GM23248 (cell line): ENCODE measurements around the gene SPATA12. TPM values are rescaled to one million over a fixed set of nuclear protein-coding genes. Genes with fewer than 3 reads are reported as not detected.

ENCODE experiments used
- DNase-seq: peaks from one replicate; pipeline ENCODE4 v3.0.0-alpha.2; 2015
- H2AFZ ChIP-seq: fragments of 200-600 bp; sonication (generic); 2 replicates; pipeline ENCODE4 v1.6.1; 2016; ENCODE audit warnings: antibody characterized with exemption
- H3F3A ChIP-seq: fragments of 200-600 bp; sonication (generic); 2 replicates; pipeline ENCODE4 v1.6.1; 2016; ENCODE audit warnings: mild to moderate bottlenecking, antibody characterized with exemption, mixed run types; ENCODE audit not compliant: insufficient read depth
- H3K27ac ChIP-seq: fragments of 200-600 bp; sonication (generic); 2 replicates; pipeline ENCODE4 v1.5.1; 2016; ENCODE audit warnings: mild to moderate bottlenecking
- H3K27me3 ChIP-seq: fragments of 200-600 bp; sonication (generic); replicated peaks from 2 replicates; pipeline ENCODE4 v1.6.1; 2016; ENCODE audit warnings: mild to moderate bottlenecking; ENCODE audit not compliant: insufficient read depth
- H3K36me3 ChIP-seq: fragments of 200-600 bp; sonication (generic); 2 replicates; pipeline ENCODE4 v1.6.1; 2016; ENCODE audit warnings: low read depth, mild to moderate bottlenecking
- H3K4me1 ChIP-seq: fragments of 200-600 bp; sonication (generic); 2 replicates; pipeline ENCODE4 v1.6.1; 2016; ENCODE audit warnings: mild to moderate bottlenecking; ENCODE audit not compliant: insufficient read depth
- H3K4me2 ChIP-seq: fragments of 200-600 bp; sonication (generic); one replicate; pipeline ENCODE4 v1.6.1; 2016; ENCODE audit warnings: mild to moderate bottlenecking; ENCODE audit not compliant: unreplicated experiment
- H3K4me3 ChIP-seq: fragments of 200-600 bp; sonication (generic); 2 replicates; pipeline ENCODE4 v1.5.1; 2016; ENCODE audit warnings: mild to moderate bottlenecking
- H3K79me2 ChIP-seq: fragments of 200-600 bp; sonication (generic); 2 replicates; pipeline ENCODE4 v1.6.1; 2016; ENCODE audit warnings: mild to moderate bottlenecking; ENCODE audit not compliant: insufficient read depth
- H3K9ac ChIP-seq: fragments of 200-600 bp; sonication (generic); 2 replicates; pipeline ENCODE4 v1.6.1; 2016; ENCODE audit warnings: mild to moderate bottlenecking
- H3K9me2 ChIP-seq: fragments of 200-600 bp; sonication (generic); 2 replicates; pipeline ENCODE4 v1.6.1; 2016; ENCODE audit warnings: mixed run types, mild to moderate bottlenecking, moderate library complexity; ENCODE audit not compliant: insufficient read depth
- H3K9me3 ChIP-seq: fragments of 200-600 bp; sonication (generic); one replicate; pipeline ENCODE4 v1.6.1; 2017; ENCODE audit warnings: low read depth
- H4K20me1 ChIP-seq: fragments of 200-600 bp; sonication (generic); 2 replicates; pipeline ENCODE4 v1.6.0; 2016; ENCODE audit not compliant: insufficient read depth
- EZH2 ChIP-seq: fragments of 200-600 bp; sonication (generic); IDR thresholded peaks from 2 replicates; pipeline ENCODE4 v1.6.1; 2018; ENCODE audit warnings: antibody characterized with exemption, mild to moderate bottlenecking; ENCODE audit not compliant: insufficient read depth, poor library complexity, severe bottlenecking
- EZH2phosphoT487 ChIP-seq: fragments of 200-600 bp; sonication (generic); IDR thresholded peaks from 2 replicates; pipeline ENCODE4 v1.6.1; 2018; ENCODE audit warnings: antibody characterized with exemption, moderate library complexity, mild to moderate bottlenecking, low read depth; ENCODE audit not compliant: insufficient read depth
- WGBS, 2 experiments: methylation state at CpG; one replicate each; pipeline ENCODE4 v1.1.6; 2015 to 2017; ENCODE audit warnings: low lambda C conversion rate in 2 of 2, low coverage in 1 of 2; ENCODE audit errors: missing lambda C conversion rate in 2 of 2; 5-methylcytosine and 5-hydroxymethylcytosine counted together
- in situ Hi-C: fragments of 300-500 bp; cut with MboI; formaldehyde crosslinking; loops from 2 replicates; pipeline ENCODE4 v1.15.0; 2020
- polyA plus RNA-seq: library from polyadenylated mRNA; unstranded; fragments of >200 nt; fragmentation: Nextera tagmentation; extraction: Ambion mirVana; gene quantifications from 2 replicates; pipeline ENCODE4 v1.2.1, GENCODE V29; 2016
- total RNA-seq: library from RNA; depleted of rRNA; stranded (reverse); fragments of >200 nt; shearing (Covaris generic); gene quantifications from 2 replicates; pipeline ENCODE4 v1.2.3, GENCODE V29; 2014

Gene SPATA12
- total and polyA plus RNA-seq, 2 experiments from 2014 or later: not detected

DNA sequence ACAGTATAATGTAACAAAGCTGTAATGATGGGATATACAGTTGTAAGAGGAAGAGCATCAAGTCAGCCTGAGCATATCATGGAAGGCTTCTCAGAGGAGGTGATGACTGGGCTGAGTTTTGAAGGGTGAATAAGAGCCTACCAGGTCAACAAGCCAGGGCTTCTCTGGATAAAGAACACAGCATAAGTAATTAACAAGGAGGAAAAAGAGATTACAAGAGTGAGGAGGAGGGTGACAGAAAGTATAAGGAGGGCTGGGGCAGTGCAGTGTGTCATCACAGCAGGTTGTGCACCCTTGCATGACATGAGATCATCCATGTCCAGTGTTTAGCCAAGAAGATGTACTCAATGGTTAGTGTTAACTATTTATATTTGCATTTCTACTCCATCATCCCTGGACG lies 16.9 kb upstream of the SPATA12 start:
- no peaks in the 10 kb centered on the region for H3K27me3 ChIP-seq
- no peaks in the 10 kb centered on the region for H3F3A ChIP-seq
- no peak overlapping the region for H3K4me2 ChIP-seq
- H4K20me1 ChIP-seq: no peaks in the 10 kb centered on the region
- H3K9me2 ChIP-seq: no peaks in the 10 kb centered on the region
- in situ Hi-C loops: no loop called here
- H3K9me3 ChIP-seq: no peaks in the 10 kb centered on the region
- H3K4me3 ChIP-seq: no peak overlapping the region
- no peaks in the 10 kb centered on the region for H3K79me2 ChIP-seq
- TF ChIP-seq EZH2: no peak
- no peak for TF ChIP-seq EZH2phosphoT487
- 0% methylated on average over 1 of the region's 1 CpG for WGBS, 2 experiments
- H2AFZ ChIP-seq: no peak overlapping the region
- H3K36me3 ChIP-seq: no peaks in the 10 kb centered on the region
- no peak overlapping the region for H3K27ac ChIP-seq
- H3K4me1 ChIP-seq: 0 out of 2 replicates have a peak, but pooled peaks cover 10% of the 10 kb centered on the region
- no peak overlapping the region for H3K9ac ChIP-seq
- no peak for DNase-seq

DNA sequence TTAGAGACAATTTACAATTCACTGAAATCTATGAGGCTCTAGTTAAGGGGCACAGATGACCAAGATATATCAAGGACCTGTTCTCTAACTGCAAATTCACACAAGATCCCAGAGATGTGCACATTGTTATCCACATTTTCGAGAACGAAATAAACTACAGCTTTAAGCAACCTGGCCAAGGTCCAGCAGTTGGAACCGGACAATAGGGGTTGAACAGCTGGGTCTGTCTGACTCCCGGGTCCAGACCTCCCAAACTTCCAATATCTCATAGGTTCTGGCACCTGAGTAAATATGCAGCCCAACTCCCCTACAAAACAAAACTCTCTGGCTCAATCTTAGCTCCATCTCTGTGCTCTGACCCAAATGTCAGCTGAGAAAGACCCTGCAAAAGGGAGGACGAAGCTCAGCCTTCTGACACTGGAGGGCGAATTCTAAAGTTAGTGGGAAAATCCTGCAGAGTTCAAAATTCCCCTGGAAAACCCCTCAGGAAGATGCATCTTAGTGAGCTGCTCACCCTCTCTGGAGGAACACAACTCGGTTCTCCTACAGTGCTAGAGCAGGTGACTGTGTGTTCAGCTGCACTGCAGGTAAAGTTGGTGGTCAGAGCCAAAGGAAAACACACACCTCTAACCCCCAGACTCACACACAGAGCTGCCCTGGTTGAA lies 14.2 kb upstream of the SPATA12 start:
- in situ Hi-C loops: no loop called here

GRCh38 chr3:57048052-57048671 lies 12.3 kb upstream of the SPATA12 start:
- Histone ChIP-seq H3F3A (no peaks in the 10 kb centered on the region), H3K9me2 (no peaks in the 10 kb centered on the region), H3K27me3 (no peaks in the 10 kb centered on the region), H3K4me2 (no peak overlapping the region), H3K9ac (no peak overlapping the region), H4K20me1 (no peaks in the 10 kb centered on the region), H3K4me1 (0 out of 2 replicates have a peak, but pooled peaks cover 10% of the 10 kb centered on the region), H3K9me3 (no peaks in the 10 kb centered on the region), H3K36me3 (no peaks in the 10 kb centered on the region), H3K4me3 (no peak overlapping the region), H3K27ac (no peak overlapping the region), H3K79me2 (no peaks in the 10 kb centered on the region), H2AFZ (no peak overlapping the region)
- peak; percentile 70 for DNase-seq
- in situ Hi-C loops: no loop called here
- WGBS, 2 experiments: 15 to 17% methylated on average over 8 of the region's 8 CpGs
- TF ChIP-seq EZH2phosphoT487 (no peak), EZH2 (no peak)

More for the DNA sequence above, 14.2 kb upstream of the SPATA12 start:
- Histone ChIP-seq H3K9me2 (no peaks in the 10 kb centered on the region), H3K4me1 (0 out of 2 replicates have a peak, but pooled peaks cover 10% of the 10 kb centered on the region), H3K27me3 (no peaks in the 10 kb centered on the region), H3K27ac (no peak overlapping the region), H3F3A (no peaks in the 10 kb centered on the region), H3K36me3 (no peaks in the 10 kb centered on the region), H4K20me1 (no peaks in the 10 kb centered on the region), H2AFZ (no peak overlapping the region), H3K9me3 (no peaks in the 10 kb centered on the region), H3K4me2 (no peak overlapping the region), H3K9ac (no peak overlapping the region), H3K79me2 (no peaks in the 10 kb centered on the region), H3K4me3 (no peak overlapping the region)
- TF ChIP-seq EZH2: no peak
- no peak for TF ChIP-seq EZH2phosphoT487
- no peak for DNase-seq
- WGBS, 2 experiments: 65 to 70% methylated on average over 7 of the region's 7 CpGs

DNA sequence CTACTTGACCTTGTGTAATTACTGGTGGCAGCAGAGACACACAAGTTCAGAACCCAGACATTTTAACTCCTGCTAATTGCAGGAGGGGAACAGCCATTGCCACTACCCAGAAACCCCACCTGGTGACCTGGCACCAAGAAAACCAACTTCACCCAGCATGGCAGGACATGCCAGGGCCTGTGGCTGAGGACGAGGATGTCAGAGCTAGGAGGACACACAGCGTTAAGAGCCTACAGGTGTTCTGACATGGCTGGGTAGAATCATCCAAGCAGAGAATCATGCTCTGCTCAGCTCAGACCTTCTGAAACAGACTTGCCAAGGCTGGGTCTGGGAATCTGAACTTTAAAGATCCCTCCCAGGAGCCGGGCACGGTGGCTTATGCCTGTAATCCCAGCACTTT lies 11.7 kb upstream of the SPATA12 start:
- Histone ChIP-seq H3K27ac (no peak overlapping the region), H3K79me2 (no peaks in the 10 kb centered on the region), H3K36me3 (no peaks in the 10 kb centered on the region), H3K9me2 (no peaks in the 10 kb centered on the region), H2AFZ (no peak overlapping the region), H3K4me2 (no peak overlapping the region), H3K9me3 (no peaks in the 10 kb centered on the region), H3K27me3 (no peaks in the 10 kb centered on the region), H3F3A (no peaks in the 10 kb centered on the region), H3K9ac (no peak overlapping the region), H4K20me1 (no peaks in the 10 kb centered on the region), H3K4me1 (0 out of 2 replicates have a peak, but pooled peaks cover 10% of the 10 kb centered on the region), H3K4me3 (no peak overlapping the region)
- no peak for TF ChIP-seq EZH2phosphoT487
- no peak for TF ChIP-seq EZH2
- in situ Hi-C loops: no loop called here
- WGBS, 2 experiments: 40 to 54% methylated on average over 4 of the region's 4 CpGs
- no peak for DNase-seq
